Measurements from ENCODE around the gene MORC3.
A peak's percentile ranks its signal among the peaks of the same experiment; 100 is the strongest.

Gene MORC3

DNA sequence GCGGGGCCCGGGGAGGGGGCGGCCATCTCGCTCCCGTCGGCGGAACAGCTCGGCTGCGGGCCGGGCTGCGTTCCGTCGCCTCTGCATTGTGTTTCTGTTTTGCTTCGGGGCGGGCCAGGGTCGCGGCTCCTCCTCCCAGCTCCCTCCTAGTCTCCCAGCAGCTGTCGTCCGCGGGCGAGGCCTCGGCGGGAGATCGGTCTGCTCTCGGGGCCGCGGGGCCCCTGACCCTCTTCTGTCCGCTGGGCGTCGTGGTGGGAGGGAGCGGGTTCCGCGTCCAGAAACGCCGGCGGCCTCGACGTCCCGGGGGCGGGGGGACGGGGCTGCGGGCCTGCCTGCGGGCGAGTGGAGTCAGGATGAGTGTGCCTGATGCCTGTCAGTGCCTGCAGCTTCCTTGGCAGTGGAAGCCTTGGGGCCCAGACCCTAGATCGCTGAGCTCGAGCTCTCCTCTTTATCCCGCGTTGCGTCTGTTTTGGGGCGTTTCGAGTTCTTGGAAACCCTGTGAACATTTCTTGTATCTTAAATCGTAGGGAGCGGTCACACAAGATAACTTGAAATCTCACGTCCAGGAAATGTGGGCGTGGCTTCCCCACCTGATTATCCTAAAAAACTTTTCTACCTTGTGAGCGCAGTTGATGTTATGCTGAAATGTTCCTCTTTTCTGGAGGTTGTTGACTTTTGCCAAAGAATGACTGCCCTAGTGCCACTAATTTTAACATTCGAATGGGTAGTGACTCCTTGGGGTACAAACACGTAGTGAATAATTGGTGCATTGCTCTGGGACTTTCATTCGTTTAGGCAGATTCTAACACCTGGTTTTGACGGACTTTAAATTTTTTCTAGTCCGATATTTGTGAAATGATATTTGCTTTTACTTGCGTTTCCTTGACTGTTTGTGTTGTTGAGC is 676 bp downstream of the MORC3 start (continued):
- TF ChIP-seq ZNF610 (tag by site-specific recombination; IDR thresholded peaks at IDR 0.05; ENCODE audit: borderline replicate concordance) (peak; percentile 83; the same call in 1 of the 2 replicates), ZNF416 (tag by site-specific recombination; IDR thresholded peaks at IDR 0.05) (no peak), ZNF23 (tag by site-specific recombination; IDR thresholded peaks at IDR 0.05; ENCODE audit: borderline replicate concordance) (no peak), ZNF335 (tag by site-specific recombination; conservative IDR thresholded peaks at IDR 0.05) (peak; percentile 84), ZNF629 (tag by site-specific recombination; IDR thresholded peaks at IDR 0.05) (0 out of 2 replicates have a peak, but pooled peaks have one; percentile 7), TCF7L2 (IDR thresholded peaks at IDR 0.05; ENCODE audit: borderline replicate concordance, low read depth, low read length) (no peak), ZNF175 (tag by site-specific recombination; IDR thresholded peaks at IDR 0.05) (no peak), ZNF561 (tag by site-specific recombination; IDR thresholded peaks at IDR 0.05; ENCODE audit: borderline replicate concordance) (peak; percentile 79; the same call in 1 of the 2 replicates), MEIS1 (CRISPR knock-in tag; IDR thresholded peaks at IDR 0.05; ENCODE audit: borderline replicate concordance) (no peak), ZSCAN23 (tag by site-specific recombination; IDR thresholded peaks at IDR 0.05) (no peak), ZNF530 (tag by site-specific recombination; IDR thresholded peaks at IDR 0.05; ENCODE audit: low read depth) (no peak), ZNF426 (tag by site-specific recombination; IDR thresholded peaks at IDR 0.05) (no peak), ZNF341 (tag by site-specific recombination; IDR thresholded peaks at IDR 0.05; ENCODE audit: low read depth) (peak; percentile 92), ZNF10 (tag by site-specific recombination; IDR thresholded peaks at IDR 0.05) (peak; percentile 92)
- TF ChIP-seq, protein P1, sequence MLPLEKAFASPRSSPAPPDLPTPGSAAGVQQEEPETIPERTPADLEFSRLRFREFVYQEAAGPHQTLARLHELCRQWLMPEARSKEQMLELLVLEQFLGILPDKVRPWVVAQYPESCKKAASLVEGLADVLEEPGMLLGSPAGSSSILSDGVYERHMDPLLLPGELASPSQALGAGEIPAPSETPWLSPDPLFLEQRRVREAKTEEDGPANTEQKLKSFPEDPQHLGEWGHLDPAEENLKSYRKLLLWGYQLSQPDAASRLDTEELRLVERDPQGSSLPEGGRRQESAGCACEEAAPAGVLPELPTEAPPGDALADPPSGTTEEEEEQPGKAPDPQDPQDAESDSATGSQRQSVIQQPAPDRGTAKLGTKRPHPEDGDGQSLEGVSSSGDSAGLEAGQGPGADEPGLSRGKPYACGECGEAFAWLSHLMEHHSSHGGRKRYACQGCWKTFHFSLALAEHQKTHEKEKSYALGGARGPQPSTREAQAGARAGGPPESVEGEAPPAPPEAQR (tag by site-specific recombination; IDR thresholded peaks at IDR 0.05): no peak
- TF ChIP-seq, protein P2, sequence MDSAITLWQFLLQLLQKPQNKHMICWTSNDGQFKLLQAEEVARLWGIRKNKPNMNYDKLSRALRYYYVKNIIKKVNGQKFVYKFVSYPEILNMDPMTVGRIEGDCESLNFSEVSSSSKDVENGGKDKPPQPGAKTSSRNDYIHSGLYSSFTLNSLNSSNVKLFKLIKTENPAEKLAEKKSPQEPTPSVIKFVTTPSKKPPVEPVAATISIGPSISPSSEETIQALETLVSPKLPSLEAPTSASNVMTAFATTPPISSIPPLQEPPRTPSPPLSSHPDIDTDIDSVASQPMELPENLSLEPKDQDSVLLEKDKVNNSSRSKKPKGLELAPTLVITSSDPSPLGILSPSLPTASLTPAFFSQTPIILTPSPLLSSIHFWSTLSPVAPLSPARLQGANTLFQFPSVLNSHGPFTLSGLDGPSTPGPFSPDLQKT (IDR thresholded peaks at IDR 0.05; ENCODE audit: borderline replicate concordance, low read depth, low read length): no peak

DNA sequence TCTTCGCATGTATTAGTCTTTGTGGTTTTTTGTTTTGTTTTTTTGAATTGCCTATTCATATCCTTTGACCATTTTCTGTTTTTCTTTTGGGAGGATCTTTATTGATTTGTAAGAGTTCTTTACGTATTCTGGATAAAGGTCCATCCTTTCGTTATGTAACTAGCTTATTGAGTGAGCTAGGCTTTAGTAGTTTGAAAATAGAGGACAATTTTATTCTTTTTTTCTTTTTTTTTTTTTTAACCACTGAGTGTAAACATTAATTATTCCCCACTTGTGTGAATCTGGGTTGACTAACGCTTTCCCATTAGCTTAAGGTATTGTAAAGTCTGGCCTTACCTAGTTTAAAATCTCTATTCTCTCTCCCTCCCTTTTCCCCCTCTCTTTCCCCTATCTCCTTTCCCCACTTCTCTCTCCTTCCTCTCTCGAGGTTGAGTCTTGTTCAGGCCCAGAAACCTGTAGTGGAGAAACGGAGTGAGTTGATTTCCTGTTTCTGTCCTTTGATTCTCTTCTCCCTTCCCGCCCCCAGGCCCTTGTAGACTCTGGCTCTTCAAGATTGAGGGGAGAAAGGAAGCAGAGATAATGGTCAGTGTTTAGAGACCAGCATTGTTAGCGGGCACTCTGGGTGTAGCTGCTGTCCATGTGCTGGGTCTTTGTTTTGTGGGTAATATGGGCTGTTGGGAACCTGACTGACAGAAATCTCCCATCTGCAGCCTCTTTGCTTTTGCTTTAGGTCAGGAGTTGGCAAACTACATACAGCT is 1.5 kb downstream of the MORC3 start:
- H3K27ac ChIP-seq (ENCODE audit: extremely low read depth, low read depth, low read length): peak overlapping the region; percentile 88
- peaks cover 12% of the 10 kb centered on the region for H3K4me1 ChIP-seq (ENCODE audit: control insufficient read depth, insufficient read depth, low read length)
- H3K36me3 ChIP-seq (ENCODE audit: control insufficient read depth in 2 of 2, insufficient read depth in 1 of 2, low read length in 2 of 2): peaks cover 10 to 14% of the 10 kb centered on the region in 2 experiments; a peak in 2 of 3 replicates
- no peaks in the 10 kb centered on the region for H3K9me3 ChIP-seq (ENCODE audit: control insufficient read depth, insufficient read depth, low read depth, low read length)
- CTCF ChIA-PET: interaction anchor here (0.6 to 3.8 kb wide), 9 partner anchors 10 to 178 kb away, joined by 3 to 20 read pairs (median 4); no protein-coding TSS in a partner anchor
- POLR2A ChIA-PET: interaction anchor here (0.6 to 2.2 kb wide), 7 partner anchors 23 to 171 kb away, joined by 3 to 15 read pairs (median 9); no protein-coding TSS in a partner anchor
- H3K4me3 ChIP-seq (ENCODE audit: low read depth, low read length): peak overlapping the region; percentile 83
- TF ChIP-seq, protein P3, sequence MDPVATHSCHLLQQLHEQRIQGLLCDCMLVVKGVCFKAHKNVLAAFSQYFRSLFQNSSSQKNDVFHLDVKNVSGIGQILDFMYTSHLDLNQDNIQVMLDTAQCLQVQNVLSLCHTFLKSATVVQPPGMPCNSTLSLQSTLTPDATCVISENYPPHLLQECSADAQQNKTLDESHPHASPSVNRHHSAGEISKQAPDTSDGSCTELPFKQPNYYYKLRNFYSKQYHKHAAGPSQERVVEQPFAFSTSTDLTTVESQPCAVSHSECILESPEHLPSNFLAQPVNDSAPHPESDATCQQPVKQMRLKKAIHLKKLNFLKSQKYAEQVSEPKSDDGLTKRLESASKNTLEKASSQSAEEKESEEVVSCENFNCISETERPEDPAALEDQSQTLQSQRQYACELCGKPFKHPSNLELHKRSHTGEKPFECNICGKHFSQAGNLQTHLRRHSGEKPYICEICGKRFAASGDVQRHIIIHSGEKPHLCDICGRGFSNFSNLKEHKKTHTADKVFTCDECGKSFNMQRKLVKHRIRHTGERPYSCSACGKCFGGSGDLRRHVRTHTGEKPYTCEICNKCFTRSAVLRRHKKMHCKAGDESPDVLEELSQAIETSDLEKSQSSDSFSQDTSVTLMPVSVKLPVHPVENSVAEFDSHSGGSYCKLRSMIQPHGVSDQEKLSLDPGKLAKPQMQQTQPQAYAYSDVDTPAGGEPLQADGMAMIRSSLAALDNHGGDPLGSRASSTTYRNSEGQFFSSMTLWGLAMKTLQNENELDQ (tag by site-specific recombination; IDR thresholded peaks at IDR 0.05; ENCODE audit: low read depth): no peak
- TF ChIP-seq ZNF600 (tag by site-specific recombination; IDR thresholded peaks at IDR 0.05) (0 out of 2 replicates have a peak, but pooled peaks have one; percentile 34), ZNF843 (tag by site-specific recombination; IDR thresholded peaks at IDR 0.05) (no peak), ZNF629 (tag by site-specific recombination; IDR thresholded peaks at IDR 0.05) (no peak), GLIS2 (tag by site-specific recombination; IDR thresholded peaks at IDR 0.05) (no peak), ZNF140 (tag by site-specific recombination; IDR thresholded peaks at IDR 0.05) (no peak), ZNF223 (tag by site-specific recombination; IDR thresholded peaks at IDR 0.05) (no peak), ZNF391 (tag by site-specific recombination; IDR thresholded peaks at IDR 0.05; ENCODE audit: borderline replicate concordance, low read depth) (no peak), IKZF3 (tag by site-specific recombination; IDR thresholded peaks at IDR 0.05) (0 out of 2 replicates have a peak, but pooled peaks have one; percentile 12)
- TF ChIP-seq, protein P4, sequence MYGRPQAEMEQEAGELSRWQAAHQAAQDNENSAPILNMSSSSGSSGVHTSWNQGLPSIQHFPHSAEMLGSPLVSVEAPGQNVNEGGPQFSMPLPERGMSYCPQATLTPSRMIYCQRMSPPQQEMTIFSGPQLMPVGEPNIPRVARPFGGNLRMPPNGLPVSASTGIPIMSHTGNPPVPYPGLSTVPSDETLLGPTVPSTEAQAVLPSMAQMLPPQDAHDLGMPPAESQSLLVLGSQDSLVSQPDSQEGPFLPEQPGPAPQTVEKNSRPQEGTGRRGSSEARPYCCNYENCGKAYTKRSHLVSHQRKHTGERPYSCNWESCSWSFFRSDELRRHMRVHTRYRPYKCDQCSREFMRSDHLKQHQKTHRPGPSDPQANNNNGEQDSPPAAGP (tag by site-specific recombination; IDR thresholded peaks at IDR 0.05): peak; percentile 81; the same call in 1 of the 2 replicates
- TF ChIP-seq, protein P5, sequence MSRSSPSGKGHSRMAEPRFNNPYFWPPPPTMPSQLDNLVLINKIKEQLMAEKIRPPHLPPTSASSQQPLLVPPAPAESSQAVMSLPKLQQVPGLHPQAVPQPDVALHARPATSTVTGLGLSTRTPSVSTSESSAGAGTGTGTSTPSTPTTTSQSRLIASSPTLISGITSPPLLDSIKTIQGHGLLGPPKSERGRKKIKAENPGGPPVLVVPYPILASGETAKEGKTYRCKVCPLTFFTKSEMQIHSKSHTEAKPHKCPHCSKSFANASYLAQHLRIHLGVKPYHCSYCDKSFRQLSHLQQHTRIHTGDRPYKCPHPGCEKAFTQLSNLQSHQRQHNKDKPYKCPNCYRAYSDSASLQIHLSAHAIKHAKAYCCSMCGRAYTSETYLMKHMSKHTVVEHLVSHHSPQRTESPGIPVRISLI (tag by site-specific recombination; IDR thresholded peaks at IDR 0.05): peak; percentile 94
